Measurements from ENCODE around the gene HSD3B1. TPM values are rescaled to one million over a fixed set of nuclear protein-coding genes. Genes with fewer than 3 reads are reported as not detected.

HSD3B1 gene
- total RNA-seq, 3 donors from 2014 or later = not detected

- no peaks in the 10 kb centered on the region for H3K9me3 ChIP-seq
- TF ChIP-seq POLR2A (IDR thresholded peaks at IDR 0.05) = no peak
- TF ChIP-seq CTCF (IDR thresholded peaks at IDR 0.05) = no peak
- TF ChIP-seq POLR2AphosphoS5 (IDR thresholded peaks at IDR 0.05) = no peak
- no peaks in the 10 kb centered on the region for H3K36me3 ChIP-seq
- H3K27ac ChIP-seq = no peak overlapping the region
- intact Hi-C loops (cut with DNase I; ENCODE audit: low total_unique reads) = no loop called here
- H3K4me3 ChIP-seq = no peak overlapping the region
- no peak for DNase-seq (ENCODE audit: low spot score in 2 of 2)
- H3K27me3 ChIP-seq = no peaks in the 10 kb centered on the region
- H3K4me1 ChIP-seq = no peaks in the 10 kb centered on the region
These were observed 35.5 kb downstream of the HSD3B1 start for GRCh38 chr1:119542492-119542946.

- Histone ChIP-seq H3K9me3 (no peaks in the 10 kb centered on the region), H3K27me3 (no peaks in the 10 kb centered on the region), H3K36me3 (no peaks in the 10 kb centered on the region), H3K4me3 (no peak overlapping the region), H3K4me1 (no peaks in the 10 kb centered on the region), H3K27ac (no peak overlapping the region)
- no peak for DNase-seq (ENCODE audit: low spot score in 2 of 2)
- TF ChIP-seq CTCF (IDR thresholded peaks at IDR 0.05) (no peak), POLR2AphosphoS5 (IDR thresholded peaks at IDR 0.05) (no peak), POLR2A (IDR thresholded peaks at IDR 0.05) (no peak)
- intact Hi-C loops (cut with DNase I; ENCODE audit: low total_unique reads) = no loop called here
These were observed 37.3 kb downstream of the HSD3B1 start for GRCh38 chr1:119544165-119544762.

- no peak for DNase-seq (ENCODE audit: low spot score in 2 of 2)
- no peaks in the 10 kb centered on the region for H3K27me3 ChIP-seq
- no peaks in the 10 kb centered on the region for H3K4me1 ChIP-seq
- no peaks in the 10 kb centered on the region for H3K9me3 ChIP-seq
- no peak for TF ChIP-seq POLR2AphosphoS5 (IDR thresholded peaks at IDR 0.05)
- no peak for TF ChIP-seq POLR2A (IDR thresholded peaks at IDR 0.05)
- no peak for TF ChIP-seq CTCF (IDR thresholded peaks at IDR 0.05)
- intact Hi-C loops (cut with DNase I; ENCODE audit: low total_unique reads) = no loop called here
- H3K4me3 ChIP-seq = no peak overlapping the region
- no peak overlapping the region for H3K27ac ChIP-seq
- no peaks in the 10 kb centered on the region for H3K36me3 ChIP-seq
These were observed 39.6 kb downstream of the HSD3B1 start for GRCh38 chr1:119546641-119547040.

GRCh38 chr1:119547306-119547705 lies 40.3 kb downstream of the HSD3B1 start:
- Histone ChIP-seq H3K4me1 (no peaks in the 10 kb centered on the region), H3K9me3 (no peaks in the 10 kb centered on the region), H3K36me3 (no peaks in the 10 kb centered on the region), H3K27me3 (no peaks in the 10 kb centered on the region), H3K27ac (no peak overlapping the region), H3K4me3 (no peak overlapping the region)
- DNase-seq (ENCODE audit: low spot score in 2 of 2) = no peak
- TF ChIP-seq POLR2AphosphoS5 (IDR thresholded peaks at IDR 0.05) (no peak), POLR2A (IDR thresholded peaks at IDR 0.05) (no peak), CTCF (IDR thresholded peaks at IDR 0.05) (no peak)
- intact Hi-C loops (cut with DNase I; ENCODE audit: low total_unique reads) = no loop called here

- no peak overlapping the region for H3K27ac ChIP-seq
- intact Hi-C loops (cut with DNase I; ENCODE audit: low total_unique reads) = no loop called here
- H3K27me3 ChIP-seq = no peaks in the 10 kb centered on the region
- no peak for DNase-seq (ENCODE audit: low spot score in 2 of 2)
- no peaks in the 10 kb centered on the region for H3K9me3 ChIP-seq
- no peak overlapping the region for H3K4me3 ChIP-seq
- TF ChIP-seq POLR2AphosphoS5 (IDR thresholded peaks at IDR 0.05) = no peak
- TF ChIP-seq POLR2A (IDR thresholded peaks at IDR 0.05) = no peak
- TF ChIP-seq CTCF (IDR thresholded peaks at IDR 0.05) = no peak
- H3K36me3 ChIP-seq = no peaks in the 10 kb centered on the region
- no peaks in the 10 kb centered on the region for H3K4me1 ChIP-seq
These were observed 40.8 kb downstream of the HSD3B1 start for GRCh38 chr1:119547805-119548204.

Measured in breast epithelium (tissue), 4 donors.